HEK293T (cell line): ENCODE data around the gene ASPA.

Source experiments
- CTCF ChIA-PET: fragments of 350-600 bp; formaldehyde crosslinking; extraction: SDS; loops from one replicate; lab custom pipeline; 2021; ENCODE audit warnings: antibody characterized with exemption, inconsistent platforms; lab: Yijun Ruan, JAX
- POLR2A ChIA-PET: fragments of 350-600 bp; formaldehyde crosslinking; extraction: SDS; loops from one replicate; lab custom pipeline; 2020; ENCODE audit warnings: antibody characterized with exemption, inconsistent platforms; lab: Yijun Ruan, JAX
- DNase-seq: peaks from one replicate; pipeline ENCODE4 v3.0.0; 2012; ENCODE audit warnings: mixed read lengths; ENCODE audit errors: extremely low spot score
- ARNT ChIP-seq: fragments of 450-650 bp; IDR thresholded peaks from 2 replicates; pipeline ENCODE4 v1.6.1; 2017; ENCODE audit warnings: mild to moderate bottlenecking
- BHLHE40 ChIP-seq: fragments of 450-650 bp; IDR thresholded peaks from 2 replicates; pipeline ENCODE4 v1.6.1; 2016; ENCODE audit warnings: mild to moderate bottlenecking, moderate library complexity, borderline replicate concordance
- CTBP1 ChIP-seq: fragments of 450-650 bp; IDR thresholded peaks from 2 replicates; pipeline ENCODE4 v1.6.1; 2016; ENCODE audit warnings: borderline replicate concordance
- ELF4 ChIP-seq: fragments of 450-650 bp; IDR thresholded peaks from 2 replicates; pipeline ENCODE4 v1.6.1; 2017; ENCODE audit warnings: antibody characterized with exemption
- FOXA1 ChIP-seq: fragments of 450-650 bp; IDR thresholded peaks from 2 replicates; pipeline ENCODE4 v1.6.1; 2016; ENCODE audit warnings: mild to moderate bottlenecking
- FOXK2 ChIP-seq: fragments of 450-650 bp; IDR thresholded peaks from 2 replicates; pipeline ENCODE4 v1.6.1; 2016; ENCODE audit warnings: mild to moderate bottlenecking
- FOXM1 ChIP-seq: fragments of 450-650 bp; IDR thresholded peaks from 2 replicates; pipeline ENCODE4 v1.6.1; 2017; ENCODE audit warnings: mild to moderate bottlenecking, borderline replicate concordance
- HDGF ChIP-seq: fragments of 450-650 bp; IDR thresholded peaks from 2 replicates; pipeline ENCODE4 v1.6.1; 2017; ENCODE audit warnings: antibody characterized with exemption, borderline replicate concordance
- L3MBTL2 ChIP-seq: fragments of 450-650 bp; conservative IDR thresholded peaks from 2 replicates; pipeline ENCODE4 v1.6.1; 2016; ENCODE audit warnings: mild to moderate bottlenecking
- LEF1 ChIP-seq: fragments of 450-650 bp; IDR thresholded peaks from 2 replicates; pipeline ENCODE4 v1.6.1; 2017; ENCODE audit warnings: mild to moderate bottlenecking, borderline replicate concordance
- NFRKB ChIP-seq: fragments of 450-650 bp; IDR thresholded peaks from 2 replicates; pipeline ENCODE4 v1.6.1; 2016; ENCODE audit warnings: mild to moderate bottlenecking, moderate library complexity
- PKNOX1 ChIP-seq: fragments of 450-650 bp; IDR thresholded peaks from 2 replicates; pipeline ENCODE4 v1.6.1; 2016
- SP1 ChIP-seq: fragments of 450-650 bp; IDR thresholded peaks from 2 replicates; pipeline ENCODE4 v1.6.1; 2017
- SUZ12 ChIP-seq: fragments of 450-650 bp; IDR thresholded peaks from 2 replicates; pipeline ENCODE4 v1.6.1; 2016; ENCODE audit warnings: mild to moderate bottlenecking
- TARDBP ChIP-seq: fragments of 450-650 bp; IDR thresholded peaks from 2 replicates; pipeline ENCODE4 v1.6.1; 2016
- ZNF384 ChIP-seq: fragments of 450-650 bp; IDR thresholded peaks from 2 replicates; pipeline ENCODE4 v1.6.1; 2016

The ASPA gene

GRCh38 chr17:3503285-3503684 lies 27.5 kb downstream of the ASPA start:
- ChIA-PET POLR2A (no interaction called here), CTCF (no interaction called here)
- TF ChIP-seq HDGF = no peak
- no peak for TF ChIP-seq NFRKB
- TF ChIP-seq PKNOX1 = no peak
- TF ChIP-seq ARNT = no peak
- TF ChIP-seq ZNF384 = no peak
- DNase-seq = no peak

- TF ChIP-seq L3MBTL2 = no peak
- no peak for TF ChIP-seq CTBP1
- no peak for TF ChIP-seq ZNF384
- TF ChIP-seq FOXM1 = no peak
- no peak for TF ChIP-seq NFRKB
- no peak for DNase-seq
- ChIA-PET POLR2A (no interaction called here), CTCF (no interaction called here)
Observed at GRCh38 chr17:3505008-3505407, 29.2 kb downstream of the ASPA start.

GRCh38 chr17:3506054-3506453 lies 30.3 kb downstream of the ASPA start:
- POLR2A ChIA-PET = no interaction called here
- DNase-seq = no peak
- TF ChIP-seq NFRKB (no peak), LEF1 (no peak), FOXA1 (no peak), HDGF (no peak), SP1 (no peak), SUZ12 (no peak)
- CTCF ChIA-PET = no interaction called here

- TF ChIP-seq L3MBTL2 (no peak), ELF4 (no peak)
- ChIA-PET CTCF (no interaction called here), POLR2A (no interaction called here)
- DNase-seq = no peak
Observed at GRCh38 chr17:3507071-3507470, 31.3 kb downstream of the ASPA start.

GRCh38 chr17:3507869-3508268 lies 32.1 kb downstream of the ASPA start:
- TF ChIP-seq ELF4 = no peak
- no peak for TF ChIP-seq BHLHE40
- TF ChIP-seq HDGF = no peak
- TF ChIP-seq TARDBP = no peak
- TF ChIP-seq FOXM1 = no peak
- no peak for TF ChIP-seq FOXK2
- TF ChIP-seq SUZ12 = no peak
- TF ChIP-seq PKNOX1 = no peak
- TF ChIP-seq L3MBTL2 = no peak
- TF ChIP-seq SP1 = no peak
- TF ChIP-seq NFRKB = no peak
- no peak for TF ChIP-seq FOXA1
- TF ChIP-seq LEF1 = no peak
- TF ChIP-seq ARNT = no peak
- no peak for TF ChIP-seq ZNF384
- DNase-seq = no peak
- ChIA-PET CTCF (no interaction called here), POLR2A (no interaction called here)

- ChIA-PET CTCF (no interaction called here), POLR2A (no interaction called here)
- TF ChIP-seq HDGF = no peak
- TF ChIP-seq LEF1 = no peak
- TF ChIP-seq TARDBP = no peak
- no peak for TF ChIP-seq BHLHE40
- TF ChIP-seq FOXK2 = no peak
- no peak for TF ChIP-seq ZNF384
- TF ChIP-seq SP1 = no peak
- TF ChIP-seq FOXA1 = no peak
- no peak for TF ChIP-seq PKNOX1
- TF ChIP-seq L3MBTL2 = no peak
- TF ChIP-seq SUZ12 = no peak
- no peak for TF ChIP-seq NFRKB
- no peak for TF ChIP-seq FOXM1
- no peak for TF ChIP-seq ARNT
- no peak for TF ChIP-seq ELF4
- no peak for TF ChIP-seq CTBP1
- DNase-seq = no peak
Observed at GRCh38 chr17:3510090-3510489, 34.3 kb downstream of the ASPA start.

- POLR2A ChIA-PET = no interaction called here
Observed at GRCh38 chr17:3511852-3512504, 36.2 kb downstream of the ASPA start.

More at GRCh38 chr17:3511852-3512504, 36.2 kb downstream of the ASPA start:
- CTCF ChIA-PET = no interaction called here
- TF ChIP-seq FOXK2 (no peak), FOXM1 (no peak), ARNT (no peak), NFRKB (no peak), ZNF384 (no peak), ELF4 (no peak), TARDBP (no peak), BHLHE40 (no peak), HDGF (no peak), SUZ12 (no peak), PKNOX1 (no peak), CTBP1 (no peak)
- no peak for DNase-seq
